D341Med (cell line): ENCODE data around the gene KIF26B.

ENCODE experiments used
- DNase-seq: peaks from one replicate; pipeline ENCODE4 v3.0.0; 2012; ENCODE audit warnings: low spot score

The KIF26B gene

GRCh38 chr1:245209658-245210435, 55.1 kb downstream of the KIF26B start:
- no peak for DNase-seq

- DNase-seq, result no peak
Measured at GRCh38 chr1:245211035-245211749, 56.4 kb downstream of the KIF26B start.

GRCh38 chr1:245211761-245212160, 57.0 kb downstream of the KIF26B start:
- DNase-seq, result no peak

GRCh38 chr1:245212221-245212710, 57.5 kb downstream of the KIF26B start:
- no peak for DNase-seq

- DNase-seq, result no peak
Measured at GRCh38 chr1:245213066-245213831, 58.5 kb downstream of the KIF26B start.

GRCh38 chr1:245215071-245215470, 60.3 kb downstream of the KIF26B start:
- DNase-seq, result no peak

GRCh38 chr1:245216366-245217115, 61.8 kb downstream of the KIF26B start:
- no peak for DNase-seq

- DNase-seq, result no peak
Measured at GRCh38 chr1:245217853-245218608, 63.2 kb downstream of the KIF26B start.

GRCh38 chr1:245220381-245220985, 65.7 kb downstream of the KIF26B start:
- no peak for DNase-seq

- no peak for DNase-seq
Measured at GRCh38 chr1:245221805-245222204, 67.0 kb downstream of the KIF26B start.

GRCh38 chr1:245222931-245223595, 68.3 kb downstream of the KIF26B start:
- DNase-seq, result no peak

- DNase-seq, result no peak
Measured at GRCh38 chr1:245225322-245226202, 70.8 kb downstream of the KIF26B start.

- DNase-seq, result no peak
Measured at GRCh38 chr1:245226203-245226499, 71.4 kb downstream of the KIF26B start.

GRCh38 chr1:245229051-245229450, 74.3 kb downstream of the KIF26B start:
- DNase-seq, result no peak

GRCh38 chr1:245232931-245233330, 78.1 kb downstream of the KIF26B start:
- no peak for DNase-seq

- DNase-seq, result no peak
Measured at GRCh38 chr1:245234217-245235081, 79.7 kb downstream of the KIF26B start.

- no peak for DNase-seq
Measured at GRCh38 chr1:245235156-245235555, 80.4 kb downstream of the KIF26B start.

- no peak for DNase-seq
Measured at GRCh38 chr1:245240648-245241165, 85.9 kb downstream of the KIF26B start.
